ENCODE results near the gene SLC2A4RG.

GRCh38 chr20:63698739-63699465 is 40.7 kb upstream of the SLC2A4RG start:
- TF ChIP-seq, protein P1, sequence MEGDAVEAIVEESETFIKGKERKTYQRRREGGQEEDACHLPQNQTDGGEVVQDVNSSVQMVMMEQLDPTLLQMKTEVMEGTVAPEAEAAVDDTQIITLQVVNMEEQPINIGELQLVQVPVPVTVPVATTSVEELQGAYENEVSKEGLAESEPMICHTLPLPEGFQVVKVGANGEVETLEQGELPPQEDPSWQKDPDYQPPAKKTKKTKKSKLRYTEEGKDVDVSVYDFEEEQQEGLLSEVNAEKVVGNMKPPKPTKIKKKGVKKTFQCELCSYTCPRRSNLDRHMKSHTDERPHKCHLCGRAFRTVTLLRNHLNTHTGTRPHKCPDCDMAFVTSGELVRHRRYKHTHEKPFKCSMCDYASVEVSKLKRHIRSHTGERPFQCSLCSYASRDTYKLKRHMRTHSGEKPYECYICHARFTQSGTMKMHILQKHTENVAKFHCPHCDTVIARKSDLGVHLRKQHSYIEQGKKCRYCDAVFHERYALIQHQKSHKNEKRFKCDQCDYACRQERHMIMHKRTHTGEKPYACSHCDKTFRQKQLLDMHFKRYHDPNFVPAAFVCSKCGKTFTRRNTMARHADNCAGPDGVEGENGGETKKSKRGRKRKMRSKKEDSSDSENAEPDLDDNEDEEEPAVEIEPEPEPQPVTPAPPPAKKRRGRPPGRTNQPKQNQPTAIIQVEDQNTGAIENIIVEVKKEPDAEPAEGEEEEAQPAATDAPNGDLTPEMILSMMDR (IDR thresholded peaks at IDR 0.05) = no peak
- TF ChIP-seq POLR2A (IDR thresholded peaks at IDR 0.05) = no peak
